ENCODE results near the gene PLPP3. TPM values are rescaled to one million over a fixed set of nuclear protein-coding genes. Genes with fewer than 3 reads are reported as not detected.

The PLPP3 gene
- total RNA-seq, 1 donor from 2014 or later: 112 TPM

DNA sequence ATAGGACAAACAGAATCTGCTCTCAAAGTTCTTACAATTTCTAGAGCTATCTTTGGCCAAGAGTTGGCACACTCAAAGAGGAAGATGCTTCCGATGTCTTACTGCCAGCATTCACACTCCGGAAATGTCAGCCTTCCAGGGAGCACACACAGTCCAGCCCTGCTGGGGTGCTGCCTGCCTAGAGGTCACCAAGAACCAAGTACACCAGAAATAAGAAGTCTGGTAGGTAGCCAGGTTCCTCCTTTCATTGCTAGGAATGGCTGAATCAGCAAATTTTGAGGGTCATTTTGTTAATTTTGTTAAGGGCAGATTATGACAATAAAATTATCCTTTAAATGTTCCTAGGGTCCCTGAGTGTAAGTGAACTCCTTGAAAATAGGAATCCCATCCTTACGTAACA lies 77.5 kb downstream of the PLPP3 start:
- no peak for DNase-seq (ENCODE audit: low spot score)

DNA sequence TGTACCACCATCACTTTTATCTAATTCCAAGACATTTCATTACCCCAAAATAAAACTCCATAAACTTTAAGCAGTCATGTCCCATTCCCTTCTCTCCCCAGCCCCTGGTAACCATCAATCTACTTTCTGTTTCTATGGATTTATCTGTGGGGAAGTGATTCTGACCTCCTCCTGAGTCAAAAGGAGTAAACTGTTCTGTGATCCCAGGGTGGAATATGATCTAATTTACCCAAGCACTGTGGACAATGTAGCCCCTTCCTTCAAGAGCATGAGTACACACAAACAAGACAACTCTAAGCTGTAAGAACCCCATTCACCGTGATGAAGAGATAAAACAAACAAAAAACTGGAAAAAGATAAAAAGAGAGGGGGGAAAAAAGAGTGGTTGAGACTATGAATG lies 77.9 kb downstream of the PLPP3 start:
- DNase-seq (ENCODE audit: low spot score): no peak

DNA sequence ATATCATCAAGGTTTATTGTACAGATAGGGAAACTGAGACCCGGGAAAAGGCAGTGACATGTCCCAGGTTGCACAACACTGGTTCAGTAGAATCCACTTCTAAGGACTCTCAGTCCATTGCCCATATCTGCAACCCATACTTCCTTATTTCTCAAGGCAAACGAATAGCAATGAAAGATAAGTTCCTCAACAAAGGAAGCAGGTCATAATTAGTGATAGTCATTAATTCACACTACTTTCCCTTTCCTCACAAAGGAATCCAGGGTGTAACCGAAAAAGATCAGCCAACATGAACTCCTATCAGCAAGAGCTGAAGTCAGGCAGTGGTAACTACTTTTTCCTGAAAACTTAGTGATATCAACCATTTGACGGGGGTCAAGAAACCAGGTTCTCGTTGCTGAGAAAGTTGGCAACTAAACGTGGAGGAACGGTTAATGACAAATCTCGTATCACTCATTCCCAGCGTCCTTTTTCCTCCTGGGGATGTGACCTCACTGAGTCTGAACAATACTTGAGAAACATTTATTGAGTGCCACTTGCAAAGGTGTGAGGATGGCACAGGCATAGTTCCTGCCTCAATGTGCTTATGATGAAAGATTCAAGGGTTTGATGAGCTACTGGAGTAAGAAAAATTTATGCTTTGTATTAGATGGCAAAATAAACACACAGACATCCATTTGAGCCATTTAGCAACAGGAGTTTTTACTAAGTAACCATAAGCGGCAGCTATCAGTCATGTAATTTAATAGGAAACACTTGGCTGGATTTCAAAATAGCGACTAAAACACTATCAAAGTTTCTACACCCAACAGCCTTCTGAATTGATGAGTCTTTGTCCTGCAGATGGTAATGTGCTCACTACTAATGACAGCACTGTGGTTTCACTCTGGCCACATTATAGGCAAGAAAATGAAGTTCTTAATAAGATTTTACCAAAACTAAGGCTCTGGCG lies 82.3 kb downstream of the PLPP3 start:
- no peak for DNase-seq (ENCODE audit: low spot score)

DNA sequence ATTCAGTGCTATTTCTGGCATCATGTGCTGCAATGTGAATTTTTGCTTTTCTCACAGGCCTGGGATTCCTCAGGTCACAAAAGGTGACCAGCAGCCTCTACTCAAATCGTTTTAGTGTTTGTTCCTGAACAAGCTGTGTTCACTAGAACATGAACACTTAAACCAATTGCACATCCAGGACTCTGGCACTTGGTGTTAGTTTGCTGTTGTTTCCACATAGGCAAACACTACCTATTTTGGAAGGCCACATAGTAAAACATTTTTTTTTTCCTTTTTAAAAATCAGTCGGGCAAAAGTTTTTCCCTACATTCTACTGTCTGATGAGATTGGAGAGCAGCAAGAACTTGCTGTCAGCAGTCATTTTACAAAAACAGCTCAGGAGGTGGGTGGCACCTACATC lies 83.2 kb downstream of the PLPP3 start:
- no peak for DNase-seq (ENCODE audit: low spot score)

DNA sequence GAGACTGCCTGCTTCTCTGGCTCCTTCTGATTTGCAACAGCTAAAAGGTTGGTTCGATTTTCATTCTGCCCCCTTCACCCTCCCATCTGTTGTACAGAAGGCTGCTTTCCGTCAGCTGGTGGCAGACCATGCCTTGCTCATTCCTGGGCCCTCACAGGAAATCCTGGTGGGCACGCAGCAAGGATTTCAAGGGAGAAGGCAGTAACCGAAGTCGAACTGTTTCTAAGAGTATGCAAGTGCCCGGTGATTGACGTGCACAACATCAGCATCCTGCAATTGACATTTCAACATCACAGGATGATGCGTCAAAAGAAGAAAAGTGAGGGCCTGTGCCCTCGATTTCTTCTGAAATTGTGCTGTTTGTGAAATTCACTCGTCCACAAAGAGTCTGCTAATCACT lies 83.8 kb downstream of the PLPP3 start:
- no peak for DNase-seq (ENCODE audit: low spot score)

DNA sequence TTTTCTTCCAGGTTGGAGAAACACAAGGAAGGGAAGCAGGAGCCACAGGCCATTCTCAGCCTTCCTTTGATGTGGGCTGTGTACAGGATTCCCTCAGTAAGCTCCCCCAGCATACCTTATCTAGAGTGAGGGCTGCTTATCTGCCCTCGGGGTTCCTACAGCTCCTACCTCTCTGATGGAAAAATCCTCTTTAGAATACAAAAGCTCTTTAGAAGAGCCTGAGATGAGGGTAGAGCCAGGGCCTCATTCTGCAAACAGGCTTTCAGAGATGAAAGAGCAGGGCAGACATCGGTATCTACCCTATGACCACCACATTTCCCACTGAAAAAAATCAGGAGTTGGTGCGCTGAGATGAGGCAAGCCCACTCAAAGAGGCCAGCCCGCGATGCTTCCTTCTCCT lies 85.1 kb downstream of the PLPP3 start:
- DNase-seq (ENCODE audit: low spot score): no peak

DNA sequence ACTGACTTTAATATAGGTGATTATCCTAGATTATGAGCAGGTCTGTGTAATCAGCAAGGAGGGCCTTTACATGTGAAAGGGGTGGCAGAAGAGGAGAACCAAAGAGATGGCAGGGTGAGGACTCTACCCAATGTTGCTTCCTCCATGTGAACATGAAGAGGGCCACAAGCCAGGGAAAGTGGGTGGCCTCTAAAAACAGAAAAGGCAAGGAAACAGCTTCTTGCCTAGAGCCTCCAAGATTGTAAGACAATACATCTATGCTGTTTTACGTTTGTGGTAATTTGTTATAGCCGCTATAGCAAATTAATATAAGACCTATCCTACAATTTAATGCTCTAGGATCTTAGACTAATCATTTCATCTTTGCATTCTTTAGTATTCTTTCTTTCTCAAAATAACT lies 85.5 kb downstream of the PLPP3 start:
- no peak for DNase-seq (ENCODE audit: low spot score)

DNA sequence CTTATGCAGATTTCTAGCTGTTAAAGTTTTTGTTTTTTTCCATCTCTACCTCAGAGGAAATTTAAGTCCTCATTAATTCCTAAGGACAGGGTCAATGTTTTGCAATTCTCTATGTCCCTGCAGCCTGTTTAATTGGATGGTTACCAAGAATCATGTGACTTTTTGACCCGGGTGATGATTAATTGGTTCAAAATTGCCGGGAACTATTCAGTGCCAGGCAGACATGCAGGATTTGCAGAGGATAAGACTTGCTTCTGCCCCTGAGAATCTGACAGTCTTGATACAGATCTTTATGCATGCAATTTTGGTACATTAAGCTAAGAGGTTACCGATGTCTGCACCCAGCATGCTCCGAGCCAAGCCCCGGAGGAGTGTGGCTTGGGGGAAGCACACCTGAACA lies 87.9 kb downstream of the PLPP3 start:
- no peak for DNase-seq (ENCODE audit: low spot score)

DNA sequence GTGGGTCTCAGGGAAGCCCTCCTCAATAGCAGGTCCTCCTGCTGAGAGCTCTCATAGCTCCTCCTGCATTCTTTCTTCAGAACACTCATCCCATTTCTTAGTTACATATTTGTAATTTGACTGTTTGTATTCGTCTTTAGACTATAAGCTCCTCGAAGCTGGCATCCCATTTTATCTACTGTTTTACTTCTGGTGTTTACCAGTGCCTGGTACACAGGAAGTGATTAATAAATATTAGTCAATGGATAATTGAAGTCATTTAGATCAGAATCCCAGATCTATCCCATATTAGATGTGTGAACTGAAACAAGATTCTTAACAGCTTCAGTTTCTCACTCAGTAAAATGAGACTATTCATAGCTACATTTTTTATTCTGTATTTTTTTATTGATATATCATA lies 88.7 kb downstream of the PLPP3 start:
- no peak for DNase-seq (ENCODE audit: low spot score)

DNA sequence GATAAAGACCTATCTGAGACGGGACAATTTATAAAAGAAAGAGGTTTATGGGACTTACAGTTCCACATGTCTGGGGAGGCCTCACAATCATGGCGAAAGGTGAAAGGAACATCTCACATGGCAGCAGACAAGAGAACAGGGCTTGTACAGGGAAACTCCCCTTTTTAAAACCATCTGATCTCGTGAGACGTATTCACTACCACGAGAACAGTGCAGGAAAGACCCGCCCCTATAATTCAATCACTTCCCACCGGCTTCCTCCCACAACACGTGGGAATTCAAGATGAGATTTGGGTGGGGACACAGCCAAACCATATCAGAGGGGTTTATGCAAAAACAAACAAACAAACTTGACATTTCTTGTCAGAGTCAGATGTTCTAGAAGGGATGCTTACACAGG lies 89.7 kb downstream of the PLPP3 start:
- DNase-seq (ENCODE audit: low spot score): no peak

DNA sequence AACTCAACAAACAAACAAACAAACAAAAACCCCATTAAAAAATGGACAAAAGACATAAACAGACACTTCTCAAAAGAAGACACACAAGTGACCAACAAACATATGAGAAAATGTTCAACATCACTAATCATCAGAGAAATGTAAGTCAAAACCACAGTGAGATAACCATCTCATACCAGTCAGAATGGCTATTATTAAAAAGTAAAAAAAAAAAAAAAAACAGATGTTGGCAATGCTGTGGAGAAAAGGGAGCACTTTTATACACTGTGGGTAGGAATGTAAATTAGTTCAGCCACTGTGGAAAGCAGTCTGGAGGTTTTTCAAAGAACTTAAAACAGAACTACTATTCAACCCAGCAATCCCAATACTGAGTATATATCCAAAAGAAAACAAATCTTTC lies 94.7 kb downstream of the PLPP3 start:
- no peak for DNase-seq (ENCODE audit: low spot score)

DNA sequence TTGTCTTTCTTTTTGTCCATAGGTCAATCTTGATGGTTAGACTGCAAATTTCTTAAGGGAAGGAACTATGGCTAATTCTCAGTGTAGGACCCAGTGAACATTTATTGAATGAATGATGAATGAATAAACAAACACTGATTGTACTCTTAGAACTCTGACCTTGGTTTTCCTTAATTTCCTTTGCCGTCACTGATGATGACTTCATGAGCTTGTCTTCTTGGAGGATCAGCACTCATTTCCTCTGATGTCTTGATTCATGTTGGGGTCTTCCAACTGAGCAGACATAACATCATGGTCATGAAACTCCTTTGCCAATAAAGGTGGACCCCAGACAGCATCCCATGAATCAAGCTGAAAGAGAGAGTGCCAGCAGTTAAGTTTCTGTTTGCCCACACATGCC lies 96.3 kb downstream of the PLPP3 start:
- no peak for DNase-seq (ENCODE audit: low spot score)

DNA sequence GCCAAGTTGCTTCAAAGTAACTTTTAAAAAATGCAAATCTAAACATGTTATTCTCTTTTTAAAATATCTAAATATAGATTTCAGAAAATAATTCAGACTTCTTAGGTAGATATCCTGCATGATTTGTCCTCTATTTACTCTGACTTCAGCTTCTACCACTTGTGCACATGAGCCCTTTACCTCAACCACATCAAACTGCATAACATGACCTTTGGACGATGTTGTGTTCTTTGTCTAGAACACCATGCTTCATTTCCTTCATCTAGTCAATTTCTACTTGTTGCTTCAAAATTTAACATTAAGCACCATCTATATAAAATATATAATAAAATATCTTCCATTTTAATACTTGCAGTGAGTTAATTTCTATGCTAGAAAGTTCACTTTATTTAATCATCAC lies 96.9 kb downstream of the PLPP3 start:
- DNase-seq (ENCODE audit: low spot score): no peak

DNA sequence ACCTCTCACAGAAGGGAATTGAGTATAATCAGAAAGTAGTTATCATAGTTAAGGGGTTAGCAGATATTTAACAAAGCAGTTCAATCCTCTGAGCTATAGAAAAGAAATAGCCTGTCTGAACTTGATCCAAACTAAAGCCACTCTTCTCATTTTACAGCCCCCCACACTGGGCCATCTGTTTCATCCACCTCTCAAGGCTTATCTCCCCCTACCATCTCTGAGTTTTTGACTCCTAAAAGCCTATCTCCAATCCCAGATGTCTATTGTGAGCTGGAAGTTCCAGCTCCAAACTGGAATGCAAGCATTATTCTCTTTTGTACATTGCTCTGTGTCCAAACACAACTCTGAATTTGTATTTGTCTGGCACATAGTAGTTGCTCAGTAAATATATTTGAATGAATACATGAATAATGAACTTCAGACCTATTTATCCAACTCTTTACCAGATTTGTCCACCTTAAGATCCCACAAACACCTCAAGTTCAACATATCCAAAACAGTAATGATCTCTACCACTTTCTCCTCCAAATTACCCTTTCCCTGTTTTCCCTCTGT lies 98.1 kb downstream of the PLPP3 start:
- no peak for DNase-seq (ENCODE audit: low spot score)

DNA sequence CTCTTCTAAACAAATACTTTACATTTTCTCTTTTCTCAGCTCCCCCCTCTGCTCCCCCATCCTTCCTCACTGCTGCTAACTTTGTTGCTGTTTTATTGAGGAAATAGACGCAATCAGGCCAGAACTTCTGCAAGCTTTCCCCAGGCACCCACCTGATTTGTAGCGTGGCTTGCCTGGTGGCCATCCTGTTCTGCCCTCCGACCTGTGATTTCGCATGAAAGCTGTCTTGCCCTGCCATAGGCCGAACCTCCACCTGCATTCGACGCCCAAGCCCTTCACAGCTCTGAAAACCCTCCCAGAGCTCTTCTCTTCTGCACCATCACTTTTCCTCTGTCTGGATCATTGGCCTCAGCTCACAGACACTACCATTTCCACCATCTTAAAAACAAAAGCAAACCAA lies 100.6 kb downstream of the PLPP3 start:
- no peak for DNase-seq (ENCODE audit: low spot score)

DNA sequence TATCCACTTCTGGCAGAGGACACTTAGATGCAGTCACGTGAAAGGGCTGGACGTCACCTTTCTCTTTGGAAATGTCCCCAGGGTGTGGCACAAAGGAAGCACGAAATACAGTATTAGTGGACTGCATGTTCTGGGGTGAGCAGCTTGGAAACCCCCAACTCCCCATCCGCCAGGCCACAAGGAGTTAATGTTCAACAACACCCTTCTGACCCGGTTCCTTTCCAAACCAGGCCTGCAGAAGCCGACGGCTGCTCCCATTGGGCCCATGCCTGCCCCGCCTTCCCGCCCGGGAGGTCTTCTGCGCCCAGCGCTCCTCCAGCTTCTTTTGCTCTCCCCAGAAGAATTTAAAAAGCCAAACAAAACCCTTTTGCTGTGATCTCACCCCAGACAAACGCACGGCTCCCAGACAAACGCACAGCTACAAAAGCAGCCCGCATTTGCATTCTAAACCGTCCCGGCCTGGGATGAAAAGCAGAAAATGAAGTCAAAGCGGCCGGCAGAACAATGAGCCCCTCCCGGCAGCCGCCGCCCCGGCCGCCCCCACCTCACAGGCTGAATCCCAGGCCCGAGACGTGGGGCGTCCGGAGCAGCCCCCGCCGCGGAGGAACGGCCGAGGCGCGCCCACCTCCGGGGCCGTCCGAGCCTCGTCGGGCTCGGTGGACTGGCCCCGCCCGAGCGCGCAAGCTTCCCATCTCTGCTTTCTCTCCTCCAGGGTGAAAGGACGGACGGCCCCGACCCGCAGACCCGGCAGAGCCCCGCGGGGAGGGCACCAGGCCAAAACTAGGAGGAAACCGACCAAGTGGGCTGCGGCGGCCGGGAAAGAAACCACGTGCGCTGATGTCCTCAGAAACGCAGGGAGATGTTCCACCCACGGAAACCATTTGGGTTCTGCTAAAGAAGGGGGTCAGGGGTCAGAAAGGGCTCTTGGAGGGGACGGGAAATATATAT lies 101.9 kb downstream of the PLPP3 start:
- no peak for DNase-seq (ENCODE audit: low spot score)

DNA sequence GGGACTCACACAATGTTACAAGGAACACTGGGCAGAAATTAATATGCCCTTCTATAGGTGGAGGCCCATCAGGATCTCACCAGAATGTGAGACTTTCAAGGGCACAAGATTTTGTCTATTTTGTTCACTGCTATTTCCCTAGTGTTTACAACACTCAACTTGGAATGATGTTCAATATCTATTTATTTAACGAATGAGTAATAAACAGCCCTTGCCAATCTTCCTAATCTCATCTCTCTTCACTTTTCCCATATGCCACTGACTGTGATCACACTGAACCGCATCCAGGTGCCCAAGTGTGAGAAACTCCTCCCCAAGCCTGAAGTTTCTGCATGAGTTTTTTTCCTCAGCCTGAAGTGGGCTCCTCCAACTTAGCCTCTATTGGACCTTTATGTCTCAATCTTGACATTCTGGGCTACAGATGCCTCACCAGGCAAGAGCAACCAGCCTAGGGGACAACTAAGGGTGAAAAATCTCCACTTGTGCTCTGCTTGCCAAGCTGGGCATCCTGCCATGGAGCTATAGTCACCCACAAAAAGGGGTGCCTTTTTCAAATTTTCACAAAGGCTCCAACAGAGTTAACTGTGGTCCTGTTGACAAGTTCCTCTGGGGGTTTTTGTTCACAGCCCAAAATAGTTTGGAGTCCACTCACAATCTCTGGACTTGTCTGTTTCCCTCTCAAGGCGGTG lies 105.6 kb downstream of the PLPP3 start:
- DNase-seq (ENCODE audit: low spot score): no peak

DNA sequence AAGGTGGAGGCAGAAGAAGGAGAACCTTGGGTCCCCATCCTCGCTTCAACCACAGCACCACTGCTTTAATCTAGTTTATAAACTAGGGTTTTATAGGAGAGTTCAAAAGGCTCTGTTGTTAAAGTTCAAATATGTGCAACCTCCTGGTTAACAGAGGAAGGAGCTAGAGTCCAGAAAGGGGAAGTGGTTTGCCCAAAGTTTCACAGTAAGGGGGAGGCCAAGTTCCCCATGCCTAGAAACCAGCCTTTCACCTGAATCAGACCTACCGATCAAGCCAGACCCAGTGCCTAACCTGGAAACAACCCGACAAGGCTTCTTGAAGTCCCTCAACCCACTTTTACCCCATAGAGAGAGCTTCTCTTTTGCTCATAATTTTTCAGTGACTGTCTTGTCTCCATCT lies 106.5 kb downstream of the PLPP3 start:
- no peak for DNase-seq (ENCODE audit: low spot score)

DNA sequence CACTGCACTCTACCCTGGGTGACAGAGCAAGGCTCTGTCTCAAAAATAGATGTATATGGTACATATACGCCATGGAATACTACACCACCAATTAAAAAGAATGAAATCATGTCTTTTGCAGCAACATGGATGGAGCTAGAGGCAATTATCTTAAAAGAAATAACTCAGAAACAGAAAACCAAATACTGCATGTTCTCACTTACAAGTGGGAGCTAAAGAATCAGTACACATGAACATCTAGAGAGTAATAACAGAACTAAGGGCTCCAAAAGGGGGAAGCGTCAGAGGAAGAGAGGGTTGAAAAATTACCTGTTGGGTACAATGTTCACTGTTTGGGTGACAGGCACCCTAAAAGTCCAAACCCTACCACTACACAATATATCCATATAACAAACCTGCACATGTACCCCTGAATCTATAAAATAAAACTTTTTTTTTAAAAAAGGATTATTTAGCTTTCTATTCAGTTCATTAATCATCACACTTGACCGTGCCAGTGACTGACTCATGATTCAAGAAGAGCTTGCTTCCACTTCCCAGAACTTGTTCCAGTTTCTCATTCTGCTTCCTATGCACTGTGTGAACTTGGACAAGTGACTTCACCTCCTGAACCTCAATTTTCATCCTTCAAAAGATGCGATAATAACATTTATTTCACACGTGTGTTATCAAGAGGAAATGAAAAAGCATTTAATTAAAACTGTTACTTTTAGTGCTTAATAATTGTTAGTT lies 109.6 kb downstream of the PLPP3 start:
- no peak for DNase-seq (ENCODE audit: low spot score)

DNA sequence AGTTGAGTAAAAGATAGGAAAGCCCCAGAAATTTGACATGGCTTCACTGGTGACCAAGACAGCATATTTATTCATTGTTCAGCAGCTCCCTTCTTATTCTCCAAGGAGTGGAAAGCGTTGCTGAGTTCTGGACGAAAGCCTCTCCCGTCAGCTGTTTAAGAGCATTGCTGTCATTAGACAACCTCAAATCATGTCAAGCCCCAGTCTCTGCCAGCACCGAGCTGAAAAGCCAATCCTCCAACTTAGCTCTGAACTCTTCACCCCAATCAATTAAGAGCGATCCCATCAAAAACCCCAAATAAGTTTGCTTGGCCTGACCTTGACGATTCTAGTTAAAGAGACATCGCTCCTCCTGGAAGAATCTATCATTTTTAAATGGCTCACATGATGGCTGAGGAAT lies 110.8 kb downstream of the PLPP3 start:
- no peak for DNase-seq (ENCODE audit: low spot score)

DNA sequence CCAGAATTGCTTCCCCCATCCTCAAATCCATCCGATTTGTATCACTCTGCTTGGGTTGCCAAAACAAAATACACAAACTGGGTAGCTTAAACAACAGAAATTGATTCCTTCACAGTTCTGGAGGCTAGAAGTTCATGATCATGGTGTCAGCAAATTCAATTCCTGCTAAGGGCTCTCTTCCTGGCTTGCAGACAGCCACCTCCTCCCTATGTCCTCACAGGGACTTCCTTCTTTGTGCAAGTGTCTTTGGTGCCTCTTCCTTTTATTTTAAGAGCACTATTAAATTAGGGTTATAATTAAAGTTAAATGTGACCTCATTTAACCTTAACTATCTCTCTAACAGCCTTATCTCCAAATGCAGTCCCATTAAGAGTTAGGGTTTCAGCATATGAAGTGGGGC lies 112.8 kb downstream of the PLPP3 start:
- DNase-seq (ENCODE audit: low spot score): no peak

Measured in mesenteric fat pad (tissue), 1 donor.